HepG2 (cell line): ENCODE measurements around the gene SEPTIN12. TPM values are rescaled to one million over a fixed set of nuclear protein-coding genes. Genes with fewer than 3 reads are reported as not detected.
A peak's percentile ranks its signal among the peaks of the same experiment; 100 is the strongest.

Experiments used
- DDIT3 ChIP-seq: sonication (generic); formaldehyde crosslinking; IDR thresholded peaks from 2 replicates; pipeline ENCODE4 v1.4.0; 2020; ENCODE audit warnings: mild to moderate bottlenecking, missing genetic modification reagents
- KDM4B ChIP-seq: sonication (generic); formaldehyde crosslinking; IDR thresholded peaks from 2 replicates; pipeline ENCODE4 v1.4.0; 2020; ENCODE audit warnings: missing genetic modification reagents
- MATR3 ChIP-seq: sonication (generic); formaldehyde crosslinking; IDR thresholded peaks from 2 replicates; pipeline ENCODE4 v1.4.0; 2020; ENCODE audit warnings: missing genetic modification reagents
- MTA3 ChIP-seq: sonication (generic); formaldehyde crosslinking; IDR thresholded peaks from 2 replicates; pipeline ENCODE4 v1.4.0; 2020; ENCODE audit warnings: missing genetic modification reagents
- MXD3 ChIP-seq: IDR thresholded peaks from 2 replicates; pipeline ENCODE4 v1.6.1; 2016; ENCODE audit warnings: mild to moderate bottlenecking, missing biosample characterization, missing genetic modification reagents
- NCOR1 ChIP-seq: fragments of 200-600 bp; sonication (generic); IDR thresholded peaks from 2 replicates; pipeline ENCODE4 v1.7.0; 2017; ENCODE audit warnings: antibody characterized with exemption, low read length, borderline replicate concordance
- NFRKB ChIP-seq: fragments of 450-650 bp; IDR thresholded peaks from 2 replicates; pipeline ENCODE4 v1.6.1; 2017
- PRDM10 ChIP-seq: sonication (generic); formaldehyde crosslinking; IDR thresholded peaks from 2 replicates; pipeline ENCODE4 v1.4.0; 2020; ENCODE audit warnings: low read depth, missing genetic modification reagents
- RARA ChIP-seq: IDR thresholded peaks from 2 replicates; pipeline ENCODE4 v1.6.1; 2016; ENCODE audit warnings: missing genetic modification reagents, missing compliant biosample characterization
- RFX3 ChIP-seq: IDR thresholded peaks from 2 replicates; pipeline ENCODE4 v1.6.1; 2016; ENCODE audit warnings: missing biosample characterization, missing genetic modification reagents
- SCMH1 ChIP-seq: sonication (generic); formaldehyde crosslinking; IDR thresholded peaks from 2 replicates; pipeline ENCODE4 v1.9.0; 2021; ENCODE audit warnings: missing genetic modification reagents, mild to moderate bottlenecking, borderline replicate concordance
- TRAFD1 ChIP-seq: sonication (generic); formaldehyde crosslinking; IDR thresholded peaks from 2 replicates; pipeline ENCODE4 v1.5.1; 2020; ENCODE audit warnings: missing genetic modification reagents, mild to moderate bottlenecking, borderline replicate concordance
- ZFAT ChIP-seq: sonication (generic); formaldehyde crosslinking; conservative IDR thresholded peaks from 2 replicates; pipeline ENCODE4 v1.8.1; 2023; ENCODE audit warnings: missing genetic modification reagents, inconsistent platforms
- ZFP37 ChIP-seq: sonication (generic); formaldehyde crosslinking; IDR thresholded peaks from 2 replicates; pipeline ENCODE4 v1.4.0; 2020; ENCODE audit warnings: missing genetic modification reagents, borderline replicate concordance
- ZMAT5 ChIP-seq: sonication (generic); formaldehyde crosslinking; IDR thresholded peaks from 2 replicates; pipeline ENCODE4 v1.5.0; 2020; ENCODE audit warnings: mild to moderate bottlenecking, low read depth, missing genetic modification reagents, borderline replicate concordance
- ZNF205 ChIP-seq: IDR thresholded peaks from 2 replicates; pipeline ENCODE4 v1.6.1; 2018; ENCODE audit warnings: missing biosample characterization, missing genetic modification reagents
- ZNF33B ChIP-seq: sonication (generic); formaldehyde crosslinking; IDR thresholded peaks from 2 replicates; pipeline ENCODE4 v1.5.1; 2020; ENCODE audit warnings: mild to moderate bottlenecking, missing genetic modification reagents
- ZNF512B ChIP-seq: sonication (generic); formaldehyde crosslinking; IDR thresholded peaks from 2 replicates; pipeline ENCODE4 v1.5.1; 2020; ENCODE audit warnings: missing genetic modification reagents, mild to moderate bottlenecking, borderline replicate concordance
- ZNF550 ChIP-seq: sonication (generic); formaldehyde crosslinking; IDR thresholded peaks from 2 replicates; pipeline ENCODE4 v1.4.0; 2020; ENCODE audit warnings: mild to moderate bottlenecking, missing genetic modification reagents, borderline replicate concordance
- ZNF562 ChIP-seq: sonication (generic); formaldehyde crosslinking; IDR thresholded peaks from 2 replicates; pipeline ENCODE4 v1.8.0; 2022; ENCODE audit warnings: missing genetic modification reagents, borderline replicate concordance
- ZNF619 ChIP-seq: sonication (generic); formaldehyde crosslinking; IDR thresholded peaks from 2 replicates; pipeline ENCODE4 v1.4.0; 2020; ENCODE audit warnings: mild to moderate bottlenecking, missing genetic modification reagents
- polyA plus RNA-seq, 8 experiments: library from polyadenylated mRNA; depleted of rRNA in 3 of 8; stranded (reverse) in 7 of 8; unstranded in 1 of 8; fragments of >200 nt; fragmentation: Illumina TruSeq in 4 of 8; extraction: Trizol in 4 of 8; gene quantifications; 2 replicates each; pipeline versions ENCODE4 v1.2.1 to v1.2.3, GENCODE V29; 2011 to 2016; ENCODE audit warnings: low read depth in 4 of 8, missing spikeins in 1 of 8, mixed read lengths in 1 of 8; ENCODE audit not compliant: insufficient read depth in 1 of 8
- total RNA-seq, 5 experiments: library from RNA; depleted of rRNA; stranded (reverse); fragments of >200 nt; fragmentation: Illumina TruSeq; extraction: Trizol; gene quantifications; 2 replicates each; pipeline ENCODE4 v1.2.3, GENCODE V29; 2016; ENCODE audit warnings: low read depth in 1 of 5

SEPTIN12 gene
- total and polyA plus RNA-seq, 2 of the 13 experiments (the other 11 are each of a cell fraction or from before 2014, with no cell fraction given), result 0.22 TPM; not detected in 1

- no peak for TF ChIP-seq ZNF512B
- no peak for TF ChIP-seq ZNF550
- TF ChIP-seq MXD3 (CRISPR knock-in tag), result no peak
- no peak for TF ChIP-seq ZNF205 (CRISPR knock-in tag)
- TF ChIP-seq MATR3, result no peak
- no peak for TF ChIP-seq PRDM10 (CRISPR knock-in tag)
- no peak for TF ChIP-seq ZFP37
- no peak for TF ChIP-seq ZNF33B
- no peak for TF ChIP-seq ZNF619 (CRISPR knock-in tag)
- TF ChIP-seq RFX3, result no peak
- TF ChIP-seq ZFAT (CRISPR knock-in tag), result no peak
- TF ChIP-seq SCMH1 (CRISPR knock-in tag), result no peak
- no peak for TF ChIP-seq NFRKB
- no peak for TF ChIP-seq NCOR1
- no peak for TF ChIP-seq KDM4B
- 0 out of 2 replicates have a peak, but pooled peaks have one; percentile 19 for TF ChIP-seq RARA (CRISPR knock-in tag)
- TF ChIP-seq TRAFD1 (CRISPR knock-in tag), result no peak
- TF ChIP-seq ZNF562 (CRISPR knock-in tag), result no peak
- no peak for TF ChIP-seq ZMAT5
- no peak for TF ChIP-seq MTA3
- TF ChIP-seq DDIT3, result no peak
Measured at GRCh38 chr16:4800290-4801041, 12.3 kb upstream of the SEPTIN12 start (continued).
